ENCODE data around the gene LEP. TPM values are rescaled to one million over a fixed set of nuclear protein-coding genes. Genes with fewer than 3 reads are reported as not detected.
"Not testable (repeated sequence)": the region's sequence is repeated elsewhere in the genome, so short reads cannot be mapped to it uniquely, and the experiment has no call there.

LEP gene
- total RNA-seq, 4 donors from 2014 or later, result 0.54 to 10.2 (median 4.2) TPM

GRCh38 chr7:128278366-128278765, 37.3 kb downstream of the LEP start:
- TF ChIP-seq CTCF (IDR thresholded peaks at IDR 0.05) (no peak), POLR2A (IDR thresholded peaks at IDR 0.05) (no peak)
- H3K4me3 ChIP-seq (ENCODE audit: low read depth, poor library complexity, severe bottlenecking), result no peak overlapping the region
- no peak for DNase-seq (ENCODE audit: low spot score in 2 of 2)
- 92 to 100% methylated on average over 1 of the region's 1 CpG for WGBS, 2 donors
- intact Hi-C loops (cut with DNase I; ENCODE audit: low total_unique reads), result no loop called here

GRCh38 chr7:128279124-128279713, 38.1 kb downstream of the LEP start:
- TF ChIP-seq POLR2A (IDR thresholded peaks at IDR 0.05) (no peak), CTCF (IDR thresholded peaks at IDR 0.05) (no peak)
- H3K4me3 ChIP-seq (ENCODE audit: low read depth, poor library complexity, severe bottlenecking), result no peak overlapping the region
- DNase-seq (ENCODE audit: low spot score in 2 of 2), result no peak
- WGBS, 2 donors, result 82 to 94% methylated on average over 6 of the region's 6 CpGs
- intact Hi-C loops (cut with DNase I; ENCODE audit: low total_unique reads), result no loop called here

- intact Hi-C loops (cut with DNase I; ENCODE audit: low total_unique reads); DNase-seq (ENCODE audit: low spot score in 2 of 2); H3K4me3 ChIP-seq (ENCODE audit: low read depth, poor library complexity, severe bottlenecking): not testable (repeated sequence)
- WGBS, 2 donors, result 89 to 97% methylated on average over 1 of the region's 1 CpG
These were observed 39.4 kb downstream of the LEP start for GRCh38 chr7:128280451-128280850.

GRCh38 chr7:128281605-128282380, 40.7 kb downstream of the LEP start:
- H3K4me3 ChIP-seq (ENCODE audit: low read depth, poor library complexity, severe bottlenecking), result no peak overlapping the region
- WGBS, 2 donors, result 74 to 80% methylated on average over 4 of the region's 4 CpGs
- intact Hi-C loops (cut with DNase I; ENCODE audit: low total_unique reads), result no loop called here
- peak in 1 of 2 donors; percentile 66 for DNase-seq (ENCODE audit: low spot score in 2 of 2)
- no peak for TF ChIP-seq POLR2A (IDR thresholded peaks at IDR 0.05)
- no peak for TF ChIP-seq CTCF (IDR thresholded peaks at IDR 0.05)

GRCh38 chr7:128284102-128284501, 43.0 kb downstream of the LEP start:
- no peak overlapping the region for H3K4me3 ChIP-seq (ENCODE audit: low read depth, poor library complexity, severe bottlenecking)
- TF ChIP-seq POLR2A (IDR thresholded peaks at IDR 0.05) (no peak), CTCF (IDR thresholded peaks at IDR 0.05) (no peak)
- 90 to 92% methylated on average over 7 of the region's 7 CpGs for WGBS, 2 donors
- intact Hi-C loops (cut with DNase I; ENCODE audit: low total_unique reads), result no loop called here
- no peak for DNase-seq (ENCODE audit: low spot score in 2 of 2)

GRCh38 chr7:128287556-128287955, 46.5 kb downstream of the LEP start:
- H3K4me3 ChIP-seq (ENCODE audit: low read depth, poor library complexity, severe bottlenecking), result no peak overlapping the region
- 91% methylated on average over 4 of the region's 4 CpGs for WGBS, 2 donors
- TF ChIP-seq POLR2A (IDR thresholded peaks at IDR 0.05) (no peak), CTCF (IDR thresholded peaks at IDR 0.05) (no peak)
- intact Hi-C loops (cut with DNase I; ENCODE audit: low total_unique reads), result no loop called here
- no peak for DNase-seq (ENCODE audit: low spot score in 2 of 2)

- intact Hi-C loops (cut with DNase I; ENCODE audit: low total_unique reads); DNase-seq (ENCODE audit: low spot score in 2 of 2); H3K4me3 ChIP-seq (ENCODE audit: low read depth, poor library complexity, severe bottlenecking): not testable (repeated sequence)
- 86 to 94% methylated on average over 6 to 7 of the region's 7 CpGs for WGBS, 2 donors
These were observed 56.9 kb downstream of the LEP start for GRCh38 chr7:128298004-128298403.
